Neuronal stem cell (in vitro differentiated cells): ENCODE results near the gene DOCK4.

Experiments
- DNase-seq: peaks from one replicate; pipeline ENCODE4 v3.0.0-alpha.2; 2013; ENCODE audit warnings: low spot score
- H2AFZ ChIP-seq: one replicate; pipeline ENCODE4 v1.6.1; 2013; ENCODE audit warnings: mild to moderate bottlenecking, low read length, inconsistent platforms
- H2AK5ac ChIP-seq: 2 replicates; pipeline ENCODE4 v1.6.1; 2013; ENCODE audit warnings: low read depth, mild to moderate bottlenecking, inconsistent platforms, low read length, moderate library complexity, mixed read lengths
- H2BK120ac ChIP-seq: 2 replicates; pipeline ENCODE4 v1.6.1; 2013; ENCODE audit warnings: low read depth, mild to moderate bottlenecking, inconsistent platforms, low read length, moderate library complexity, mixed read lengths
- H2BK12ac ChIP-seq: one replicate; pipeline ENCODE4 v1.6.1; 2013; ENCODE audit warnings: low read length, inconsistent platforms
- H2BK15ac ChIP-seq: 2 replicates; pipeline ENCODE4 v1.6.1; 2013; ENCODE audit warnings: mild to moderate bottlenecking, low read length, inconsistent platforms, mixed read lengths
- H2BK5ac ChIP-seq: one replicate; pipeline ENCODE4 v1.6.1; 2013; ENCODE audit warnings: inconsistent platforms, mild to moderate bottlenecking, low read length, moderate library complexity
- H3K14ac ChIP-seq: one replicate; pipeline ENCODE4 v1.6.1; 2013; ENCODE audit warnings: low read length, inconsistent platforms
- H3K18ac ChIP-seq: 2 replicates; pipeline ENCODE4 v1.6.1; 2013; ENCODE audit warnings: low read length, inconsistent platforms
- H3K23ac ChIP-seq: 2 replicates; pipeline ENCODE4 v1.6.1; 2013; ENCODE audit warnings: low read depth, mild to moderate bottlenecking, mixed read lengths, low read length, inconsistent platforms; ENCODE audit not compliant: poor library complexity
- H3K27ac ChIP-seq: replicated peaks from 3 replicates; pipeline ENCODE4 v1.5.1; 2013; ENCODE audit warnings: low read length, inconsistent platforms
- H3K27me3 ChIP-seq, 3 experiments: 2 replicates each; pipeline ENCODE4 v1.6.1; 2013; ENCODE audit warnings: low read length in 3 of 3, mild to moderate bottlenecking in 2 of 3, inconsistent platforms in 1 of 3, low read depth in 1 of 3, mixed read lengths in 1 of 3, moderate library complexity in 1 of 3; ENCODE audit not compliant: control insufficient read depth in 3 of 3, insufficient read depth in 3 of 3
- H3K36me3 ChIP-seq, 2 donors: replicated peaks in 1 of 2; 2 replicates each; pipeline ENCODE4 v1.6.1; 2013; ENCODE audit warnings: low read length in 2 of 2; ENCODE audit not compliant: control insufficient read depth in 2 of 2, insufficient read depth in 2 of 2
- H3K4ac ChIP-seq: 2 replicates; pipeline ENCODE4 v1.6.1; 2013; ENCODE audit warnings: inconsistent platforms, mild to moderate bottlenecking, low read length, moderate library complexity
- H3K4me1 ChIP-seq, 2 donors: 1 replicate in 1 of 2; 2 replicates in 1 of 2; pipeline ENCODE4 v1.6.1; 2013; ENCODE audit warnings: low read length in 2 of 2, low read depth in 1 of 2; ENCODE audit not compliant: control insufficient read depth in 2 of 2, insufficient read depth in 1 of 2
- H3K4me2 ChIP-seq: one replicate; pipeline ENCODE4 v1.6.1; 2013; ENCODE audit warnings: mild to moderate bottlenecking, low read length, inconsistent platforms; ENCODE audit not compliant: insufficient read depth, poor library complexity, severe bottlenecking
- H3K4me3 ChIP-seq, 2 donors: 2 replicates each; pipeline ENCODE4 v1.5.1; 2013; ENCODE audit warnings: low read length in 2 of 2, mild to moderate bottlenecking in 2 of 2, inconsistent platforms in 1 of 2, moderate library complexity in 1 of 2
- H3K79me1 ChIP-seq: one replicate; pipeline ENCODE4 v1.6.1; 2013; ENCODE audit warnings: low read depth, mild to moderate bottlenecking, inconsistent platforms, low read length, moderate library complexity
- H3K9ac ChIP-seq: one replicate; pipeline ENCODE4 v1.6.1; 2013; ENCODE audit warnings: mild to moderate bottlenecking, low read depth, low read length, inconsistent platforms; ENCODE audit not compliant: poor library complexity
- H3K9me3 ChIP-seq, 2 donors: replicated peaks in 1 of 2; 2 replicates each; pipeline versions ENCODE3 to v1.6.1; 2013; ENCODE audit warnings: low read length in 2 of 2, mild to moderate bottlenecking in 2 of 2, inconsistent platforms in 1 of 2, low read depth in 1 of 2, mixed read lengths in 1 of 2, moderate library complexity in 1 of 2; ENCODE audit not compliant: control insufficient read depth in 2 of 2, insufficient read depth in 1 of 2
- H4K8ac ChIP-seq: one replicate; pipeline ENCODE4 v1.6.1; 2013; ENCODE audit warnings: low read depth, mild to moderate bottlenecking, inconsistent platforms, low read length, moderate library complexity
- H4K91ac ChIP-seq: one replicate; pipeline ENCODE4 v1.6.1; 2013; ENCODE audit warnings: low read length, low read depth, mild to moderate bottlenecking, inconsistent platforms; ENCODE audit not compliant: poor library complexity
- WGBS, 2 donors: extraction: QIAGEN DNeasy Blood & Tissue Kit; methylation state at CpG; one replicate each; pipeline ENCODE4 v1.1.7; 2013; ENCODE audit warnings: missing lambda C conversion rate in 2 of 2, mixed read lengths in 1 of 2; ENCODE audit not compliant: insufficient read length in 2 of 2, insufficient replicate concordance in 1 of 2; ENCODE audit errors: extremely low coverage in 2 of 2; 5-methylcytosine and 5-hydroxymethylcytosine counted together

The DOCK4 gene

DNA sequence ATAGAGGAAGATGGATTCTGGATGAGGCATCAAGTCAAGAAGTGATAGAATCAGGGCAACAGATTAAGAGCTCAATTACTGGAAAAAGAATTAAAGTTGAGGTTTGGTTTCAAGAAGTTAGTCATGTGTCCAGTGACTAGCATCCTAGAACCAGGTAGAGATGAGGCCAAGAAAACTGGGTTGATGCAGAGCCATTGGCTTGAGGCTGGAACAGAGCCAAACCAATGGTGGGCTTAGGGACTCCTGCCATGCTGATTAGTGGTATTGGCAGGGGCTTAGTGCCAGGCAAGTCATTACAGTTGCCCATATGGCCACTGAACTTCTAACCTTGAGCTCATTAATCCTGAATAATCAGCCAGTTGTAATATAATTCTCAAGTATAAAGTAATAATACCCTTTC is 18.8 kb upstream of the DOCK4 start:
- Histone ChIP-seq H3K27ac (no peak overlapping the region), H3K14ac (no peak overlapping the region), H2BK120ac (no peak overlapping the region), H3K23ac (no peak overlapping the region), H3K27me3 (no peaks in the 10 kb centered on the region), H3K9me3 (peaks cover 0 to 2% of the 10 kb centered on the region in 2 donors), H3K4me3 (no peak overlapping the region), H2AK5ac (no peak overlapping the region), H3K79me1 (no peaks in the 10 kb centered on the region), H4K91ac (no peak overlapping the region), H3K4me2 (no peak overlapping the region), H3K4me1 (peaks cover 0 to 1% of the 10 kb centered on the region in 2 donors), H2BK12ac (no peak overlapping the region), H3K4ac (no peak overlapping the region), H2AFZ (no peak overlapping the region), H3K36me3 (no peaks in the 10 kb centered on the region), H3K18ac (no peak overlapping the region), H2BK5ac (no peak overlapping the region), H3K9ac (no peak overlapping the region), H4K8ac (no peak overlapping the region), H2BK15ac (no peak overlapping the region)
- DNase-seq, result no peak

DNA sequence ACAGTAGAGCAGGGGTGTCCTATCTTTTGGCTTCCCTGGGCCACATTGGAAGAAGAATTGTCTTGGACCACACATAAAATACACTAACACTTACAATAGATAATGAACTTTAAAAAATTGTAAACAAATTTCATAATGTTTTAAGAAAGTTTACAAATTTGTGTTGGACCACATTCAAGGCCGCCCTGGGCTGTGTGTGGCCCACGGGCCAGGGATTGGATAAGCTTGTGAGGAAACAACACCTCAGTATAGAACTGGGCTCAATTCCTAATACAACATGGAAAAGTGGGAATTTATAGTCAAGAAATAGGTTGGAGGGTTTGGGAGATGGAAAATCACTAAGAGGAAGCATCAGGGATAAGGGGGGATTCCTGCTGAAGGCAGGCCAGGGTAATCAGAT is 18.0 kb upstream of the DOCK4 start:
- H3K4me3 ChIP-seq, result no peak overlapping the region
- no peaks in the 10 kb centered on the region for H3K36me3 ChIP-seq
- no CpG with 5 or more reads among the region's 2 CpGs for WGBS, 2 donors
- H4K91ac ChIP-seq, result no peak overlapping the region
- no peaks in the 10 kb centered on the region for H3K79me1 ChIP-seq
- no peak overlapping the region for H3K4me2 ChIP-seq
- H3K4me1 ChIP-seq, result peaks cover 0 to 1% of the 10 kb centered on the region in 2 donors
- no peak overlapping the region for H2BK120ac ChIP-seq
- H2BK15ac ChIP-seq, result no peak overlapping the region
- H2AFZ ChIP-seq, result no peak overlapping the region
- H3K27ac ChIP-seq, result no peak overlapping the region
- no peaks in the 10 kb centered on the region for H3K27me3 ChIP-seq
- H3K4ac ChIP-seq, result no peak overlapping the region
- no peak overlapping the region for H3K18ac ChIP-seq
- peaks cover 0 to 2% of the 10 kb centered on the region in 2 donors for H3K9me3 ChIP-seq
- H3K9ac ChIP-seq, result no peak overlapping the region
- no peak overlapping the region for H3K14ac ChIP-seq
- H4K8ac ChIP-seq, result no peak overlapping the region
- H2BK5ac ChIP-seq, result no peak overlapping the region
- H2AK5ac ChIP-seq, result no peak overlapping the region
- H2BK12ac ChIP-seq, result no peak overlapping the region
- H3K23ac ChIP-seq, result no peak overlapping the region
- DNase-seq, result no peak

DNA sequence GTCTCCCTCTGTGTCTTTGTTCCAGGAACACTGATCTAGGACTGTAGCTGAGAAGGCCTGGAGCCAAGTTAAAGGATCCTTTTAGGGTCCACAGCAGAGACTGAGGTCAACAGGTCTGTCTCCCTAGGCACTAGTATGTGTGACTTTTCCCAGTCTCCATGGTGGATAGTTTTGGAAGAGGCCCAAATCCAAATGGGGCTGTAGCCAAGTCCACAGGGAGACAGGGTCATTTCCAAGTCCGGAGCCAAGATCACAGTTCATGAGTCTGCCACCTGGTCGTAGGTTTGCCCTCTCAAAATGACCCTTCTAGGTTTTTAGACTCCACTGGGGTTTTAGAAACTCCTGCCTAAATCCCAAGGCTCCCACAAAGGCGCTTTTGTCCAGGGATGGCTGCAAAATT is 17.1 kb upstream of the DOCK4 start:
- Histone ChIP-seq H3K27ac (no peak overlapping the region), H3K18ac (no peak overlapping the region), H3K4ac (no peak overlapping the region), H3K9ac (no peak overlapping the region), H3K27me3 (no peaks in the 10 kb centered on the region), H4K91ac (no peak overlapping the region), H4K8ac (no peak overlapping the region), H3K14ac (no peak overlapping the region), H2BK120ac (no peak overlapping the region), H3K4me3 (no peak overlapping the region), H2AK5ac (no peak overlapping the region), H3K9me3 (peaks cover 0 to 2% of the 10 kb centered on the region in 2 donors), H3K4me2 (no peak overlapping the region), H2BK5ac (no peak overlapping the region), H2BK12ac (no peak overlapping the region), H2BK15ac (no peak overlapping the region), H3K23ac (no peak overlapping the region), H3K36me3 (no peaks in the 10 kb centered on the region), H3K79me1 (no peaks in the 10 kb centered on the region), H3K4me1 (peaks cover 0 to 1% of the 10 kb centered on the region in 2 donors), H2AFZ (no peak overlapping the region)
- no CpG with 5 or more reads among the region's 3 CpGs for WGBS, 2 donors
- DNase-seq, result no peak

DNA sequence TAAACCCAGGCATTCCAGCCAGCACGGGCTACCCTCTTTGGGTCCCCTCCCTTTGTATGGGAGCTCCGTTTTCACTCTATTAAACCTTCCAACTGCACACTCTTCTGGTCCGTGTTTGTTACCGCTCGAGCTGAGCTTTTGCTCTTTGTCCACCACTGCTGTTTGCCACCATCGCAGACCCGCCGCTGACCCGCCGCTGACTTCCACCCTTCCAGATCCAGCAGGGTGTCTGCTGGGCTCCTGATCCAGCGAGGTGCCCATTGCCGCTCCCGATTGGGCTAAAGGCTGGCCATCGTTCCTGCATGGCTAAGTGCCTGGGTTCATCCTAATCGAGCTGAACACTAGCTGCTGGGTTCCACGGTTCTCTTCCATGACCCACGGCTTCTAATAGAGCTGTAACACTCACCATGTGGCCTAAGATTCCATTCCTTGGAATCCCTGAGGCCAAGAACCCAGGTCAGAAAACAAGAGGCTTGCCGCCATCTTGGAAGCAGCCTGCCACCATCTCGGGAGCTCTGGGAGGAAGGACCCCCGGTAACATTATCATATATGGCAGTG is 14.8 kb upstream of the DOCK4 start:
- WGBS, 2 donors, result no CpG with 5 or more reads among the region's 20 CpGs
- no peak overlapping the region for H3K23ac ChIP-seq

More for the DNA sequence above, 14.8 kb upstream of the DOCK4 start:
- H2AK5ac ChIP-seq, result no peak overlapping the region
- H3K9ac ChIP-seq, result no peak overlapping the region
- no peak overlapping the region for H2AFZ ChIP-seq
- no peak overlapping the region for H3K4ac ChIP-seq
- no peak overlapping the region for H2BK15ac ChIP-seq
- H3K4me2 ChIP-seq, result no peak overlapping the region
- no peak overlapping the region for H3K18ac ChIP-seq
- no peak overlapping the region for H2BK12ac ChIP-seq
- H3K4me1 ChIP-seq, result peaks cover 0 to 1% of the 10 kb centered on the region in 2 donors
- no peak overlapping the region for H3K27ac ChIP-seq
- no peak for DNase-seq
- H3K27me3 ChIP-seq, result no peaks in the 10 kb centered on the region
- no peak overlapping the region for H4K91ac ChIP-seq
- H2BK120ac ChIP-seq, result no peak overlapping the region
- H3K9me3 ChIP-seq, result peaks cover 0 to 2% of the 10 kb centered on the region in 2 donors
- H3K79me1 ChIP-seq, result no peaks in the 10 kb centered on the region
- H2BK5ac ChIP-seq, result no peak overlapping the region
- H4K8ac ChIP-seq, result no peak overlapping the region
- no peak overlapping the region for H3K14ac ChIP-seq
- no peaks in the 10 kb centered on the region for H3K36me3 ChIP-seq
- no peak overlapping the region for H3K4me3 ChIP-seq
